GM12874 (cell line): ENCODE data around the gene MOGAT1.

Source experiments
- TF ChIP-seq, protein P1 (sequence below): IDR thresholded peaks from 2 replicates; pipeline ENCODE4 v1.5.1; 2011; ENCODE audit warnings: low read depth, mild to moderate bottlenecking, control low read depth, low read length, moderate library complexity; ENCODE audit not compliant: insufficient read depth

The MOGAT1 gene

DNA sequence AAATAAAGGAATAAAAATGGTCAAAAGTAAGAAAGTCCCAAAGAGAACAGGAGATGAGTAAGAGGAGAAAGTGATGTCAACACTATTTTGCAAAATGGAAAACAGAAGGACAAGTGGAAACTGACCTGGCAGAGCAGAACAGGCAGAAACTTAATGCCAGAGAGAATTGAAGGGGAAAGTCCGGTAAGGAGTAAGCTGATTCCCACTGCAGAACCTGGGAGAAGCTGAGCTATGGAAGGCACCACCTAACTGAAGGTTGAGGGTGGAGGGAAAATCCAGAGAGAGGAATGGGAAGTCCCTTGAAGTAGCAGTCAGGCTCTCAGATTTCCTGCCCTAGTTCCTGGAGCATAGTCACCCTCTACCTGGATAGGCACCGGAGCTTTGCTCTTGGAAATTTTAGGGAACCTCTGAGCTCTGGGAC lies 59.8 kb downstream of the MOGAT1 start:
- TF ChIP-seq, protein P1, sequence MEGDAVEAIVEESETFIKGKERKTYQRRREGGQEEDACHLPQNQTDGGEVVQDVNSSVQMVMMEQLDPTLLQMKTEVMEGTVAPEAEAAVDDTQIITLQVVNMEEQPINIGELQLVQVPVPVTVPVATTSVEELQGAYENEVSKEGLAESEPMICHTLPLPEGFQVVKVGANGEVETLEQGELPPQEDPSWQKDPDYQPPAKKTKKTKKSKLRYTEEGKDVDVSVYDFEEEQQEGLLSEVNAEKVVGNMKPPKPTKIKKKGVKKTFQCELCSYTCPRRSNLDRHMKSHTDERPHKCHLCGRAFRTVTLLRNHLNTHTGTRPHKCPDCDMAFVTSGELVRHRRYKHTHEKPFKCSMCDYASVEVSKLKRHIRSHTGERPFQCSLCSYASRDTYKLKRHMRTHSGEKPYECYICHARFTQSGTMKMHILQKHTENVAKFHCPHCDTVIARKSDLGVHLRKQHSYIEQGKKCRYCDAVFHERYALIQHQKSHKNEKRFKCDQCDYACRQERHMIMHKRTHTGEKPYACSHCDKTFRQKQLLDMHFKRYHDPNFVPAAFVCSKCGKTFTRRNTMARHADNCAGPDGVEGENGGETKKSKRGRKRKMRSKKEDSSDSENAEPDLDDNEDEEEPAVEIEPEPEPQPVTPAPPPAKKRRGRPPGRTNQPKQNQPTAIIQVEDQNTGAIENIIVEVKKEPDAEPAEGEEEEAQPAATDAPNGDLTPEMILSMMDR, result no peak

DNA sequence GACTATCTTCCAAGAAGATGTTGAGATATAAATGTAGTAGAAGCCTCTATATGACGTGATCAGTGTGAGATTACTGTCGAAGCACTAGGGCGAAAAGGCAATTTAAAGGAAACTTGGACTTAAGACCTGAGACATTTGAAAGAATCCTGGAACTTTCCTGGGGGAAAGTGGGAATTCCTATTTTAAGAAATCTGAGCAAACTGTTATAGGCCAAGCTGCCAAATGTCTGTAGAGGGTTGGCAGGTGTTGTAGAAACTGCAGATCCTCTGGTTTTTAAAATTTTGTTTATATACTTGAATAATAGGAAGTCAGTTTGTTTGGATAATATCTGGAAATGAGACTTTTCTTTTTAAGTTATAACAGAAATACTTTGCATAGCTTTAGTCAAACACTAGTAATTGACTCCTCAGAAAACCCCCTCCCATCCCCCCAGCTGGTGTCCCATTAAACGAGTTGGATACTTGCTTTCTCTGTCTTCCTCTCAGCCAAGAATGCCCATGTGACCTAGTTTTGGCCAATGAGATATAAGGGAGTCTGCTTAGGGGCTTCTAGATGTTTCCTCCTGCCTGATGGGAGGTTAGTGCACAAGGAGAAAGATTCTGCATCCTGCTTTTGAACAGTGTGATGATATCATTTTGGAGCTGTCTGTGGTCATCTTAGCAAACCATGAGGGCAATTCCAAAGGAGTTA lies 61.2 kb downstream of the MOGAT1 start:
- TF ChIP-seq, protein P1, result no peak

DNA sequence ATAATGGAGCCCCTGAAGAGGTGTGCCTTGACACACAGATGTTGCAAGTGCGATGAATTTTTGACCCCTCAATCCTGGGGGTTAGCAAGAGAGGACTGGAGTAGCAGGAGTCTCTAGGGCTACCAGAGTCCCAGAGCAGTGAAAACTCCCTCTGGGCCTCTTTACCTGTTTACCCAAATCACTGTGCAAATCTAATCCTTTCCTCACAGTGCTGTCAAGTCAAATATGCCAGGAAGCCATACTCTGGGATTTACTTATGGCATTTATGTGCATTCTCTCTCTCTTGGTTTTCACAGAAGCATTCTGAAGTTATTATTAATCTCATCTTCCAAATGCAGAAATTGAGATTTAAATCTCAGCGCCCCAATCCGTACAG lies 62.0 kb downstream of the MOGAT1 start:
- TF ChIP-seq, protein P1, result no peak

DNA sequence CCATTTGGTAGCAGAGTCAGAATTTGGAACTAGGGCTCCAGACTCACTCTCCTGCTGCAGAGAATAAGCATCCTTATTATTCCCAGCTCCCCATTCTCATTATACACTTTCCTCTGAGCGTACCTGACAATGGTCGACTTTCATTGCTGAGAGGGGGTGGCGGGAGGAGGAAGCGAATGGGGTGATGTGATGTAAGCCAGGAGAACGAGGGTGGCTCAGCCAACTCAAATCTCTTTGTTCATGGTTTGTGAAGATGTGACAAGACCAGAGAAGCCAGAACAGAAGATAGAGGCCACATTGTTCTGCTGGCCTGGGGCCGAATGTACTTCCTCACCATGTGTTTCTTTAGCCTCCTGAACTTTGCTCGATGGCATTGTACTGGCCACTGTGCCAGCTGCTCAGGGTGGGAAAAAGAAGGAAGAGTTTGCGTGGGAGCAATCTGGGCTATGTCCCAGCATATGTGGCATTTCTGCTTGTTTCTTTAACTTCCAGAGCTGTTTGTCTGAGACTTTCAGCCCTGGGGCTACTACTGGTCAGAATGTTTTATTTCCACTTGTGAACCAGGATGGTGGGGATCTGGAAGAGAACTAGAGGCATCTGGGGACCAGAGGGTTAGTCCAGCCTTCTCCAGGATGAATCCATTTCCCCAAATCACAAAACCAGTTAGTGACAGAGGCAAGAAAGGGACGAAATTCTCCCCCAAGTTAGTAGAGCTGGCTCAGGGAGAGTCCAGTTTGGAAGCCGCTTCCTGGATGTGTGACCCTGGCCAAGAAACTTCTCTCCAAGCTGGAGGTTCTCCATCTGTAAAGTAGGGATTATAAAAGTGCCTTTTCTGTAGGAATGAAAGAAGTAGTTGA lies 62.6 kb downstream of the MOGAT1 start:
- TF ChIP-seq, protein P1, result no peak

DNA sequence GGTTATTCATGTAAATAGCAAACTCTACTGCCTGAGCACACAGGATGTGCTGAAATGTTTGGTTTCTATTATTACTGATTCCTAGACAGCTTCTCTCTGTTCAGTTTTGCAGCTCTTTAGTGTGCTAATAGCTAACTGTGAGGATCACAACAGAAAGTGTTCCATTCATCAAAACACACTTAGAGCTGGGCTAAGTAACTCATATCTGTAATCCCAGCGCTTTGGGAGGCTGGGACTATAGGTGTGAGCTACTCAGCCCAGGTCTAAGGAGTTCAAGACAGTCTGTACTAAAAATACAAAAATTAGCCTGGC lies 63.2 kb downstream of the MOGAT1 start:
- TF ChIP-seq, protein P1, result no peak

- TF ChIP-seq, protein P1, result no peak
Measured at GRCh38 chr2:222736301-222736700, 64.8 kb downstream of the MOGAT1 start.

DNA sequence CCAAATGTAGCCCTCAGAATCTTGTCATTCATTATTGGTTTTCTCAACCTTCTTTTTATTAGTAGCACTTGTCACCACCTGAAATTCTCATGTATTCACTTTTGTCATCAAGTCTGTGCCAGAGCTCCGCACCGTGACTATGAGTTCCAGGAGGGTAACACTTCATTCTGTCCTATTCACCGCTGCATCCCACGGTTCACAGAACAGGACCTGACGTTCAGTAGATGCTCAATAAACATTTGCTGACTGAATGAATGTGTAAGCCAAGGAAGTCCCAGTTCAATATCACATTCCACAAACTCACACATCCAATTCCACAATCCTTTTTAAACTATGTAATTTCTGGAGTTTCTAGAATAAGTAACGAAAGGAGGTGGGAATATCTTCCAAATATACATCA lies 65.5 kb downstream of the MOGAT1 start:
- TF ChIP-seq, protein P1, result no peak
